GM23248 (cell line): Measurements from ENCODE around the gene COG5. TPM values are rescaled to one million over a fixed set of nuclear protein-coding genes. Genes with fewer than 3 reads are reported as not detected.

ENCODE experiments used
- DNase-seq: peaks from one replicate; pipeline ENCODE4 v3.0.0-alpha.2; 2015
- H2AFZ ChIP-seq: fragments of 200-600 bp; sonication (generic); 2 replicates; pipeline ENCODE4 v1.6.1; 2016; ENCODE audit warnings: antibody characterized with exemption
- H3F3A ChIP-seq: fragments of 200-600 bp; sonication (generic); 2 replicates; pipeline ENCODE4 v1.6.1; 2016; ENCODE audit warnings: mild to moderate bottlenecking, antibody characterized with exemption, mixed run types; ENCODE audit not compliant: insufficient read depth
- H3K27ac ChIP-seq: fragments of 200-600 bp; sonication (generic); 2 replicates; pipeline ENCODE4 v1.5.1; 2016; ENCODE audit warnings: mild to moderate bottlenecking
- H3K27me3 ChIP-seq: fragments of 200-600 bp; sonication (generic); replicated peaks from 2 replicates; pipeline ENCODE4 v1.6.1; 2016; ENCODE audit warnings: mild to moderate bottlenecking; ENCODE audit not compliant: insufficient read depth
- H3K36me3 ChIP-seq: fragments of 200-600 bp; sonication (generic); 2 replicates; pipeline ENCODE4 v1.6.1; 2016; ENCODE audit warnings: low read depth, mild to moderate bottlenecking
- H3K4me1 ChIP-seq: fragments of 200-600 bp; sonication (generic); 2 replicates; pipeline ENCODE4 v1.6.1; 2016; ENCODE audit warnings: mild to moderate bottlenecking; ENCODE audit not compliant: insufficient read depth
- H3K4me2 ChIP-seq: fragments of 200-600 bp; sonication (generic); one replicate; pipeline ENCODE4 v1.6.1; 2016; ENCODE audit warnings: mild to moderate bottlenecking; ENCODE audit not compliant: unreplicated experiment
- H3K4me3 ChIP-seq: fragments of 200-600 bp; sonication (generic); 2 replicates; pipeline ENCODE4 v1.5.1; 2016; ENCODE audit warnings: mild to moderate bottlenecking
- H3K79me2 ChIP-seq: fragments of 200-600 bp; sonication (generic); 2 replicates; pipeline ENCODE4 v1.6.1; 2016; ENCODE audit warnings: mild to moderate bottlenecking; ENCODE audit not compliant: insufficient read depth
- H3K9ac ChIP-seq: fragments of 200-600 bp; sonication (generic); 2 replicates; pipeline ENCODE4 v1.6.1; 2016; ENCODE audit warnings: mild to moderate bottlenecking
- H3K9me2 ChIP-seq: fragments of 200-600 bp; sonication (generic); 2 replicates; pipeline ENCODE4 v1.6.1; 2016; ENCODE audit warnings: mixed run types, mild to moderate bottlenecking, moderate library complexity; ENCODE audit not compliant: insufficient read depth
- H3K9me3 ChIP-seq: fragments of 200-600 bp; sonication (generic); one replicate; pipeline ENCODE4 v1.6.1; 2017; ENCODE audit warnings: low read depth
- H4K20me1 ChIP-seq: fragments of 200-600 bp; sonication (generic); 2 replicates; pipeline ENCODE4 v1.6.0; 2016; ENCODE audit not compliant: insufficient read depth
- EZH2 ChIP-seq: fragments of 200-600 bp; sonication (generic); IDR thresholded peaks from 2 replicates; pipeline ENCODE4 v1.6.1; 2018; ENCODE audit warnings: antibody characterized with exemption, mild to moderate bottlenecking; ENCODE audit not compliant: insufficient read depth, poor library complexity, severe bottlenecking
- EZH2phosphoT487 ChIP-seq: fragments of 200-600 bp; sonication (generic); IDR thresholded peaks from 2 replicates; pipeline ENCODE4 v1.6.1; 2018; ENCODE audit warnings: antibody characterized with exemption, moderate library complexity, mild to moderate bottlenecking, low read depth; ENCODE audit not compliant: insufficient read depth
- WGBS, 2 experiments: methylation state at CpG; one replicate each; pipeline ENCODE4 v1.1.6; 2015 to 2017; ENCODE audit warnings: low lambda C conversion rate in 2 of 2, low coverage in 1 of 2; ENCODE audit errors: missing lambda C conversion rate in 2 of 2; 5-methylcytosine and 5-hydroxymethylcytosine counted together
- in situ Hi-C: fragments of 300-500 bp; cut with MboI; formaldehyde crosslinking; loops from 2 replicates; pipeline ENCODE4 v1.15.0; 2020
- polyA plus RNA-seq: library from polyadenylated mRNA; unstranded; fragments of >200 nt; fragmentation: Nextera tagmentation; extraction: Ambion mirVana; gene quantifications from 2 replicates; pipeline ENCODE4 v1.2.1, GENCODE V29; 2016
- total RNA-seq: library from RNA; depleted of rRNA; stranded (reverse); fragments of >200 nt; shearing (Covaris generic); gene quantifications from 2 replicates; pipeline ENCODE4 v1.2.3, GENCODE V29; 2014

Gene COG5
- total and polyA plus RNA-seq, 2 experiments from 2014 or later, result 20.7 to 26.0 TPM

- 95 to 97% methylated on average over 12 of the region's 12 CpGs for WGBS, 2 experiments
- no peak for DNase-seq
- peaks cover 20% of the 10 kb centered on the region for H3K4me1 ChIP-seq
- H3K27me3 ChIP-seq, result no peaks in the 10 kb centered on the region
- H3K36me3 ChIP-seq, result no peaks in the 10 kb centered on the region
- H4K20me1 ChIP-seq, result peaks cover 16% of the 10 kb centered on the region; the same call in 1 of the 2 replicates
- no peaks in the 10 kb centered on the region for H3K9me2 ChIP-seq
- peaks cover 24% of the 10 kb centered on the region for H3F3A ChIP-seq
- no peak overlapping the region for H3K4me3 ChIP-seq
- no peak overlapping the region for H2AFZ ChIP-seq
- TF ChIP-seq EZH2 (no peak), EZH2phosphoT487 (no peak)
- in situ Hi-C loops, result no loop called here
- H3K27ac ChIP-seq, result no peak overlapping the region
- no peak overlapping the region for H3K4me2 ChIP-seq
- H3K9ac ChIP-seq, result no peak overlapping the region
- no peaks in the 10 kb centered on the region for H3K9me3 ChIP-seq
- H3K79me2 ChIP-seq, result peaks cover 65% of the 10 kb centered on the region
Measured at GRCh38 chr7:107171496-107171895, 392.2 kb downstream of the COG5 start.

GRCh38 chr7:107170051-107170915 lies 393.4 kb downstream of the COG5 start:
- peak overlapping the region; percentile 95 for H3K27ac ChIP-seq
- TF ChIP-seq EZH2 (no peak), EZH2phosphoT487 (no peak)
- H4K20me1 ChIP-seq, result peaks cover 16% of the 10 kb centered on the region; the same call in 1 of the 2 replicates
- peak; percentile 31 for DNase-seq
- H3K4me2 ChIP-seq, result peak overlapping the region; percentile 94
- no peaks in the 10 kb centered on the region for H3K9me2 ChIP-seq
- no peaks in the 10 kb centered on the region for H3K36me3 ChIP-seq
- peak overlapping the region; percentile 14 for H2AFZ ChIP-seq
- H3K4me3 ChIP-seq, result peak overlapping the region; percentile 84
- peak overlapping the region; percentile 98 for H3K9ac ChIP-seq
- no peaks in the 10 kb centered on the region for H3K9me3 ChIP-seq
- peaks cover 26% of the 10 kb centered on the region for H3F3A ChIP-seq
- WGBS, 2 experiments, result 9 to 10% methylated on average over 13 of the region's 13 CpGs
- in situ Hi-C loops, result no loop called here
- H3K27me3 ChIP-seq, result no peaks in the 10 kb centered on the region
- peaks cover 22% of the 10 kb centered on the region for H3K4me1 ChIP-seq
- H3K79me2 ChIP-seq, result peaks cover 53% of the 10 kb centered on the region

- H3K9me2 ChIP-seq, result no peaks in the 10 kb centered on the region
- H3K79me2 ChIP-seq, result peaks cover 44% of the 10 kb centered on the region
- peak overlapping the region; percentile 95 for H3K27ac ChIP-seq
- H3K36me3 ChIP-seq, result no peaks in the 10 kb centered on the region
- TF ChIP-seq EZH2phosphoT487 (no peak), EZH2 (no peak)
- WGBS, 2 experiments, result 1% methylated on average over 31 to 45 of the region's 73 CpGs
- peaks cover 16% of the 10 kb centered on the region; the same call in 1 of the 2 replicates for H4K20me1 ChIP-seq
- H3K9me3 ChIP-seq, result no peaks in the 10 kb centered on the region
- H3K4me2 ChIP-seq, result peak overlapping the region; percentile 94
- no peaks in the 10 kb centered on the region for H3K27me3 ChIP-seq
- peak overlapping the region; percentile 84 for H3K4me3 ChIP-seq
- peak; percentile 98 for DNase-seq
- peak overlapping the region; percentile 14 for H2AFZ ChIP-seq
- peak overlapping the region; percentile 98 for H3K9ac ChIP-seq
- H3F3A ChIP-seq, result peaks cover 26% of the 10 kb centered on the region
- in situ Hi-C loops, result no loop called here
- H3K4me1 ChIP-seq, result peaks cover 22% of the 10 kb centered on the region
Measured at GRCh38 chr7:107169120-107170050, 394.3 kb downstream of the COG5 start.
